HFFc6 (cell line): ENCODE measurements around the gene SDR42E1. TPM values are rescaled to one million over a fixed set of nuclear protein-coding genes. Genes with fewer than 3 reads are reported as not detected.
A peak's percentile ranks its signal among the peaks of the same experiment; 100 is the strongest.
"Not testable (repeated sequence)": the region's sequence is repeated elsewhere in the genome, so short reads cannot be mapped to it uniquely, and the experiment has no call there.

Source experiments
- DNase-seq: peaks from one replicate; pipeline ENCODE4 v3.0.0-alpha.2; 2018
- H3K27ac Mint-ChIP-seq: 2 replicates; pipeline ENCODE4 v1.8.0; 2020; ENCODE audit warnings: mild to moderate bottlenecking, mixed read lengths
- H3K27me3 Mint-ChIP-seq: 2 replicates; pipeline ENCODE4 v1.8.0; 2021; ENCODE audit warnings: mild to moderate bottlenecking, moderate library complexity, mixed read lengths; ENCODE audit not compliant: insufficient read depth
- H3K36me3 Mint-ChIP-seq: 2 replicates; pipeline ENCODE4 v1.8.0; 2021; ENCODE audit warnings: low read depth, mixed read lengths
- H3K4me1 Mint-ChIP-seq: 2 replicates; pipeline ENCODE4 v1.8.0; 2020; ENCODE audit warnings: low read depth, mixed read lengths
- H3K4me3 Mint-ChIP-seq: 2 replicates; pipeline ENCODE4 v1.8.0; 2020; ENCODE audit warnings: mild to moderate bottlenecking, moderate library complexity, mixed read lengths
- H3K9me3 Mint-ChIP-seq: 2 replicates; pipeline ENCODE4 v1.8.0; 2020; ENCODE audit warnings: mild to moderate bottlenecking, mixed read lengths
- CTCF ChIP-seq: fragments of 200-600 bp; sonication (generic); IDR thresholded peaks from 2 replicates; pipeline ENCODE4 v1.5.0; 2021; ENCODE audit warnings: antibody characterized with exemption, mild to moderate bottlenecking
- total RNA-seq, 6 experiments: library from RNA; stranded (reverse); fragmentation: NEBNext Ultra II Directional; extraction: Animal tissue kit (Norgen Biotek cat#: 25700); gene quantifications; 2 replicates in 1 of 6; 3 replicates in 5 of 6; pipeline ENCODE4 v1.2.3, GENCODE V29; 2021

SDR42E1 gene
- total RNA-seq, 6 experiments from 2014 or later: not detected

- Mint-ChIP-seq H3K36me3 (no peaks in the 10 kb centered on the region), H3K27ac (peak overlapping the region; percentile 41; the same call in 1 of the 2 replicates), H3K27me3 (peaks cover 2% of the 10 kb centered on the region), H3K9me3 (peaks cover 10% of the 10 kb centered on the region), H3K4me3 (no peak overlapping the region), H3K4me1 (peaks cover 30% of the 10 kb centered on the region)
- no peak for TF ChIP-seq CTCF
- no peak for DNase-seq
Observed at GRCh38 chr16:81995651-81996050, 15.6 kb downstream of the SDR42E1 start.

- peaks cover 30% of the 10 kb centered on the region for H3K4me1 Mint-ChIP-seq
- no peaks in the 10 kb centered on the region for H3K36me3 Mint-ChIP-seq
- H3K27me3 Mint-ChIP-seq: peaks cover 2% of the 10 kb centered on the region
- H3K4me3 Mint-ChIP-seq: no peak overlapping the region
- peaks cover 10% of the 10 kb centered on the region for H3K9me3 Mint-ChIP-seq
- no peak for DNase-seq
- peak; percentile 21; the same call in 1 of the 2 replicates for TF ChIP-seq CTCF
- no peak overlapping the region for H3K27ac Mint-ChIP-seq
Observed at GRCh38 chr16:81994485-81994884, 16.8 kb downstream of the SDR42E1 start.

- no peak overlapping the region for H3K27ac Mint-ChIP-seq
- H3K9me3 Mint-ChIP-seq: peaks cover 6% of the 10 kb centered on the region
- H3K4me1 Mint-ChIP-seq: peaks cover 26% of the 10 kb centered on the region
- DNase-seq: no peak
- peaks cover 2% of the 10 kb centered on the region for H3K27me3 Mint-ChIP-seq
- no peak for TF ChIP-seq CTCF
- H3K4me3 Mint-ChIP-seq: no peak overlapping the region
- no peaks in the 10 kb centered on the region for H3K36me3 Mint-ChIP-seq
Observed at GRCh38 chr16:81992859-81993258, 18.4 kb downstream of the SDR42E1 start.

GRCh38 chr16:81987706-81988105 lies 23.6 kb downstream of the SDR42E1 start:
- Mint-ChIP-seq H3K36me3 (no peaks in the 10 kb centered on the region), H3K27me3 (no peaks in the 10 kb centered on the region), H3K4me3 (no peak overlapping the region), H3K4me1 (no peaks in the 10 kb centered on the region), H3K27ac (no peak overlapping the region), H3K9me3 (no peaks in the 10 kb centered on the region)
- no peak for DNase-seq
- TF ChIP-seq CTCF: no peak

GRCh38 chr16:81987121-81987520 lies 24.1 kb downstream of the SDR42E1 start:
- no peak overlapping the region for H3K27ac Mint-ChIP-seq
- no peaks in the 10 kb centered on the region for H3K4me1 Mint-ChIP-seq
- DNase-seq: no peak
- no peak for TF ChIP-seq CTCF
- no peaks in the 10 kb centered on the region for H3K9me3 Mint-ChIP-seq
- H3K27me3 Mint-ChIP-seq: no peaks in the 10 kb centered on the region
- H3K4me3 Mint-ChIP-seq: no peak overlapping the region
- no peaks in the 10 kb centered on the region for H3K36me3 Mint-ChIP-seq

- H3K27me3 Mint-ChIP-seq, H3K4me3 Mint-ChIP-seq, H3K27ac Mint-ChIP-seq, H3K4me1 Mint-ChIP-seq, DNase-seq, H3K36me3 Mint-ChIP-seq: not testable (repeated sequence)
- H3K9me3 Mint-ChIP-seq: peaks cover 12% of the 10 kb centered on the region; the same call in 1 of the 2 replicates
Observed at GRCh38 chr16:81977335-81977942, 33.8 kb downstream of the SDR42E1 start.
